GM12878 (cell line): ENCODE results near the gene KIRREL3. TPM values are rescaled to one million over a fixed set of nuclear protein-coding genes. Genes with fewer than 3 reads are reported as not detected.

Source experiments
- ATAC-seq: fragments of 200-7000 bp; cut with Tn5 transposase; 3 replicates; pipeline ENCODE4 v1.9.1; 2020; ENCODE audit warnings: mild to moderate bottlenecking, moderate library complexity
- BruUV-seq: library from RNA; stranded (reverse); fragments of 400-500 nt; replicated peaks from 2 replicates; lab custom pipeline; 2021; lab: Mats Ljungman, UMichigan
- CTCF ChIA-PET: fragments of 300-600 bp; sonication (Branson Sonifier 250); formaldehyde crosslinking; extraction: SDS; loops from one replicate; lab custom pipeline; 2021; ENCODE audit warnings: inconsistent platforms; lab: Yijun Ruan, JAX
- POLR2A ChIA-PET: fragments of 350-600 bp; formaldehyde crosslinking; extraction: SDS; loops from one replicate; lab custom pipeline; 2021; ENCODE audit warnings: inconsistent platforms; lab: Charles Lee
- RAD21 ChIA-PET: fragments of 300-600 bp; sonication (Branson Sonifier 250); formaldehyde crosslinking; loops from one replicate; lab custom pipeline; 2023; ENCODE audit warnings: antibody characterized with exemption; ENCODE audit not compliant: unreplicated experiment; lab: Charles Lee
- SMC1A ChIA-PET: fragments of 300-600 bp; sonication (Branson Sonifier 250); formaldehyde crosslinking; loops from one replicate; lab custom pipeline; 2023; ENCODE audit not compliant: unreplicated experiment, uncharacterized antibody; lab: Charles Lee
- DNase-seq: peaks from one replicate; pipeline ENCODE4 v3.0.0-alpha.2; 2011; ENCODE audit warnings: low read depth, low spot score
- FAIRE-seq: peaks from 3 replicates; lab custom pipeline; 2011; peaks lifted over from hg19 to GRCh38; lab: Jason Lieb, UNC
- H2AFZ ChIP-seq: 2 replicates; pipeline ENCODE4 v1.6.0; 2011; ENCODE audit warnings: low read depth, low read length, control low read depth; ENCODE audit not compliant: control insufficient read depth
- H3K27ac ChIP-seq: 2 replicates; pipeline ENCODE4 v1.5.1; 2011; ENCODE audit warnings: control low read depth; ENCODE audit not compliant: control insufficient read depth, insufficient read depth
- H3K27me3 ChIP-seq, 2 experiments: replicated peaks in 1 of 2; 2 replicates each; pipeline versions ENCODE4 v1.6.0 to v1.6.1; 2011; ENCODE audit warnings: low read length in 1 of 2; ENCODE audit not compliant: control insufficient read depth in 2 of 2, insufficient read depth in 2 of 2
- H3K36me3 ChIP-seq, 2 experiments: 2 replicates each; pipeline ENCODE4 v1.5.1; 2011; ENCODE audit warnings: low read length in 1 of 2; ENCODE audit not compliant: control insufficient read depth in 2 of 2, insufficient read depth in 2 of 2
- H3K4me1 ChIP-seq: 2 replicates; pipeline ENCODE4 v1.6.1; 2011; ENCODE audit warnings: mild to moderate bottlenecking, low read length, moderate library complexity, mixed read lengths; ENCODE audit not compliant: control insufficient read depth, insufficient read depth
- H3K4me2 ChIP-seq: 2 replicates; pipeline ENCODE4 v1.6.0; 2011; ENCODE audit warnings: control low read depth; ENCODE audit not compliant: control insufficient read depth, insufficient read depth
- H3K4me3 ChIP-seq: fragments of 200-600 bp; sonication (generic); 2 replicates; pipeline ENCODE4 v1.5.1; 2016
- H3K79me2 ChIP-seq: 2 replicates; pipeline ENCODE4 v1.6.0; 2011; ENCODE audit warnings: low read length; ENCODE audit not compliant: control insufficient read depth, insufficient read depth
- H3K9ac ChIP-seq: 2 replicates; pipeline ENCODE4 v1.8.0; 2011; ENCODE audit warnings: low read length, control low read depth, mixed read lengths; ENCODE audit not compliant: control insufficient read depth, insufficient read depth
- H3K9me3 ChIP-seq: replicated peaks from 3 replicates; pipeline ENCODE4 v1.5.1; 2011; ENCODE audit warnings: mild to moderate bottlenecking, low read length; ENCODE audit not compliant: control insufficient read depth, insufficient read depth
- H4K20me1 ChIP-seq: 2 replicates; pipeline ENCODE4 v1.6.0; 2011; ENCODE audit not compliant: control insufficient read depth, insufficient read depth
- CBX3 ChIP-seq: fragments of 200-600 bp; sonication (generic); IDR thresholded peaks from 2 replicates; pipeline ENCODE4 v1.6.1; 2016; ENCODE audit warnings: low read depth, borderline replicate concordance
- CREB1 ChIP-seq: IDR thresholded peaks from 2 replicates; pipeline ENCODE4 v1.6.1; 2012; ENCODE audit warnings: low read depth, mild to moderate bottlenecking, inconsistent platforms
- DPF2 ChIP-seq: fragments of 450-650 bp; IDR thresholded peaks from 2 replicates; pipeline ENCODE4 v1.6.1; 2017; ENCODE audit warnings: mild to moderate bottlenecking
- HDGF ChIP-seq: fragments of 450-650 bp; IDR thresholded peaks from 2 replicates; pipeline ENCODE4 v1.6.1; 2016; ENCODE audit warnings: antibody characterized with exemption
- KDM1A ChIP-seq: fragments of 200-600 bp; sonication (generic); IDR thresholded peaks from 2 replicates; pipeline ENCODE4 v1.6.1; 2016; ENCODE audit warnings: borderline replicate concordance
- NRF1 ChIP-seq: conservative IDR thresholded peaks from 2 replicates; pipeline ENCODE4 v1.6.1; 2011; ENCODE audit warnings: mild to moderate bottlenecking, low read depth, low read length, improper control_type of control experiment
- SIX5 ChIP-seq: IDR thresholded peaks from 2 replicates; pipeline ENCODE4 v1.6.1; 2011; ENCODE audit warnings: mild to moderate bottlenecking, low read depth, low read length, moderate library complexity; ENCODE audit not compliant: severe bottlenecking
- WRNIP1 ChIP-seq: IDR thresholded peaks from 2 replicates; pipeline ENCODE4 v1.6.1; 2011; ENCODE audit warnings: low read depth, low read length, improper control_type of control experiment, borderline replicate concordance
- WGBS: methylation state at CpG from one replicate; pipeline ENCODE4 v1.1.6; 2016; ENCODE audit warnings: low lambda C conversion rate; ENCODE audit not compliant: insufficient replicate concordance, insufficient coverage; ENCODE audit errors: missing lambda C conversion rate; 5-methylcytosine and 5-hydroxymethylcytosine counted together
- in situ Hi-C: fragments of 300-500 bp; cut with MboI; formaldehyde crosslinking; loops from 9 replicates; pipeline ENCODE4 v1.14.3; 2018; ENCODE audit warnings: mixed read lengths
- intact Hi-C: fragments of 100-400 bp; cut with micrococcal nuclease; formaldehyde crosslinking; loops from one replicate; pipeline ENCODE4 v1.14.2; 2022; ENCODE audit not compliant: unreplicated experiment
- polyA plus RNA-seq, 11 experiments: library from polyadenylated mRNA; depleted of rRNA in 4 of 11; unstranded in 6 of 11; stranded (reverse) in 5 of 11; fragments of >200 nt; fragmentation: Nextera tagmentation in 4 of 11; fragmentation: Illumina TruSeq in 1 of 11; extraction: Ambion mirVana in 4 of 11; extraction: Trizol in 1 of 11; gene quantifications; 1 replicate in 1 of 11; 2 replicates in 10 of 11; pipeline versions ENCODE4 v1.2.1 to v1.2.3, GENCODE V29; 2011 to 2016; ENCODE audit warnings: inconsistent platforms in 2 of 11, missing spikeins in 2 of 11, low read depth in 1 of 11
- total RNA-seq, 4 experiments: library from RNA; depleted of rRNA in 3 of 4; stranded (reverse); fragments of >200 nt in 3 of 4; fragmentation: Illumina TruSeq in 1 of 4; extraction: Trizol in 1 of 4; gene quantifications; 2 replicates each; pipeline versions ENCODE4 v1.2.1 to v1.2.3, GENCODE V29; 2013 to 2021
- TF ChIP-seq, protein P1 (sequence below): IDR thresholded peaks from 2 replicates; pipeline ENCODE4 v1.6.1; 2011; ENCODE audit warnings: low read depth, mild to moderate bottlenecking, low read length, moderate library complexity, borderline replicate concordance; ENCODE audit errors: extremely low read depth
- TF ChIP-seq, protein P2 (sequence below): fragments of 450-650 bp; IDR thresholded peaks from 2 replicates; pipeline ENCODE4 v1.6.1; 2016; ENCODE audit warnings: mild to moderate bottlenecking, moderate library complexity, borderline replicate concordance
- TF ChIP-seq, protein P3 (sequence below): fragments of 450-650 bp; formaldehyde crosslinking; IDR thresholded peaks from 2 replicates; pipeline ENCODE4 v1.5.0; 2022; ENCODE audit warnings: mild to moderate bottlenecking, missing genetic modification characterization

KIRREL3 gene
- total and polyA plus RNA-seq, 10 of the 15 experiments (the other 5 are each of a cell fraction or from before 2014, with no cell fraction given): under 0.01 TPM; not detected in 9

- SMC1A ChIA-PET: no interaction called here
- Histone ChIP-seq H3K27ac (no peak overlapping the region), H3K4me2 (no peak overlapping the region), H3K9me3 (no peaks in the 10 kb centered on the region), H4K20me1 (no peaks in the 10 kb centered on the region), H3K9ac (no peak overlapping the region), H2AFZ (no peak overlapping the region), H3K36me3 (no peaks in the 10 kb centered on the region), H3K79me2 (no peaks in the 10 kb centered on the region), H3K4me3 (no peak overlapping the region)
- no peak for DNase-seq
- no peak for ATAC-seq
- no peak for FAIRE-seq
- in situ Hi-C loops (no loop called here), intact Hi-C loops (no loop called here)
- RAD21 ChIA-PET: no interaction called here
- CTCF ChIA-PET: interaction anchor here (1.2 kb wide), 1 partner anchor 297 kb away, joined by 3 read pairs; no protein-coding TSS in a partner anchor
- BruUV-seq: no TSS peak
- TF ChIP-seq CREB1: no peak
- TF ChIP-seq SIX5: no peak
- TF ChIP-seq WRNIP1: no peak
- TF ChIP-seq NRF1: no peak
- no peak for TF ChIP-seq CBX3
- TF ChIP-seq, protein P1, sequence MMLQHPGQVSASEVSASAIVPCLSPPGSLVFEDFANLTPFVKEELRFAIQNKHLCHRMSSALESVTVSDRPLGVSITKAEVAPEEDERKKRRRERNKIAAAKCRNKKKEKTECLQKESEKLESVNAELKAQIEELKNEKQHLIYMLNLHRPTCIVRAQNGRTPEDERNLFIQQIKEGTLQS: no peak
- TF ChIP-seq HDGF: no peak
- TF ChIP-seq DPF2: no peak
- TF ChIP-seq, protein P2, sequence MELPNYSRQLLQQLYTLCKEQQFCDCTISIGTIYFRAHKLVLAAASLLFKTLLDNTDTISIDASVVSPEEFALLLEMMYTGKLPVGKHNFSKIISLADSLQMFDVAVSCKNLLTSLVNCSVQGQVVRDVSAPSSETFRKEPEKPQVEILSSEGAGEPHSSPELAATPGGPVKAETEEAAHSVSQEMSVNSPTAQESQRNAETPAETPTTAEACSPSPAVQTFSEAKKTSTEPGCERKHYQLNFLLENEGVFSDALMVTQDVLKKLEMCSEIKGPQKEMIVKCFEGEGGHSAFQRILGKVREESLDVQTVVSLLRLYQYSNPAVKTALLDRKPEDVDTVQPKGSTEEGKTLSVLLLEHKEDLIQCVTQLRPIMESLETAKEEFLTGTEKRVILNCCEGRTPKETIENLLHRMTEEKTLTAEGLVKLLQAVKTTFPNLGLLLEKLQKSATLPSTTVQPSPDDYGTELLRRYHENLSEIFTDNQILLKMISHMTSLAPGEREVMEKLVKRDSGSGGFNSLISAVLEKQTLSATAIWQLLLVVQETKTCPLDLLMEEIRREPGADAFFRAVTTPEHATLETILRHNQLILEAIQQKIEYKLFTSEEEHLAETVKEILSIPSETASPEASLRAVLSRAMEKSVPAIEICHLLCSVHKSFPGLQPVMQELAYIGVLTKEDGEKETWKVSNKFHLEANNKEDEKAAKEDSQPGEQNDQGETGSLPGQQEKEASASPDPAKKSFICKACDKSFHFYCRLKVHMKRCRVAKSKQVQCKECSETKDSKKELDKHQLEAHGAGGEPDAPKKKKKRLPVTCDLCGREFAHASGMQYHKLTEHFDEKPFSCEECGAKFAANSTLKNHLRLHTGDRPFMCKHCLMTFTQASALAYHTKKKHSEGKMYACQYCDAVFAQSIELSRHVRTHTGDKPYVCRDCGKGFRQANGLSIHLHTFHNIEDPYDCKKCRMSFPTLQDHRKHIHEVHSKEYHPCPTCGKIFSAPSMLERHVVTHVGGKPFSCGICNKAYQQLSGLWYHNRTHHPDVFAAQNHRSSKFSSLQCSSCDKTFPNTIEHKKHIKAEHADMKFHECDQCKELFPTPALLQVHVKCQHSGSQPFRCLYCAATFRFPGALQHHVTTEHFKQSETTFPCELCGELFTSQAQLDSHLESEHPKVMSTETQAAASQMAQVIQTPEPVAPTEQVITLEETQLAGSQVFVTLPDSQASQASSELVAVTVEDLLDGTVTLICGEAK: no peak
- no peak for TF ChIP-seq KDM1A
- TF ChIP-seq, protein P3, sequence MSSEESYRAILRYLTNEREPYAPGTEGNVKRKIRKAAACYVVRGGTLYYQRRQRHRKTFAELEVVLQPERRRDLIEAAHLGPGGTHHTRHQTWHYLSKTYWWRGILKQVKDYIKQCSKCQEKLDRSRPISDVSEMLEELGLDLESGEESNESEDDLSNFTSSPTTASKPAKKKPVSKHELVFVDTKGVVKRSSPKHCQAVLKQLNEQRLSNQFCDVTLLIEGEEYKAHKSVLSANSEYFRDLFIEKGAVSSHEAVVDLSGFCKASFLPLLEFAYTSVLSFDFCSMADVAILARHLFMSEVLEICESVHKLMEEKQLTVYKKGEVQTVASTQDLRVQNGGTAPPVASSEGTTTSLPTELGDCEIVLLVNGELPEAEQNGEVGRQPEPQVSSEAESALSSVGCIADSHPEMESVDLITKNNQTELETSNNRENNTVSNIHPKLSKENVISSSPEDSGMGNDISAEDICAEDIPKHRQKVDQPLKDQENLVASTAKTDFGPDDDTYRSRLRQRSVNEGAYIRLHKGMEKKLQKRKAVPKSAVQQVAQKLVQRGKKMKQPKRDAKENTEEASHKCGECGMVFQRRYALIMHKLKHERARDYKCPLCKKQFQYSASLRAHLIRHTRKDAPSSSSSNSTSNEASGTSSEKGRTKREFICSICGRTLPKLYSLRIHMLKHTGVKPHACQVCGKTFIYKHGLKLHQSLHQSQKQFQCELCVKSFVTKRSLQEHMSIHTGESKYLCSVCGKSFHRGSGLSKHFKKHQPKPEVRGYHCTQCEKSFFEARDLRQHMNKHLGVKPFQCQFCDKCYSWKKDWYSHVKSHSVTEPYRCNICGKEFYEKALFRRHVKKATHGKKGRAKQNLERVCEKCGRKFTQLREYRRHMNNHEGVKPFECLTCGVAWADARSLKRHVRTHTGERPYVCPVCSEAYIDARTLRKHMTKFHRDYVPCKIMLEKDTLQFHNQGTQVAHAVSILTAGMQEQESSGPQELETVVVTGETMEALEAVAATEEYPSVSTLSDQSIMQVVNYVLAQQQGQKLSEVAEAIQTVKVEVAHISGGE (CRISPR knock-in tag): no peak
- TF ChIP-seq, all 136 proteins: peak for 0
- Histone ChIP-seq H3K27me3 (no peaks in the 10 kb centered on the region; a peak in 2 of 4 replicates), H3K4me1 (no peaks in the 10 kb centered on the region)
- POLR2A ChIA-PET: no interaction called here
- 18% methylated on average over 5 of the region's 5 CpGs for WGBS
Observed at GRCh38 chr11:127013550-127013949, 13.0 kb upstream of the KIRREL3 start.
